Colon (tissue), 2 donors: ENCODE results near the gene IQGAP3.

Source experiments
- FAIRE-seq: peaks from 2 replicates; lab custom pipeline; 2012; peaks lifted over from hg19 to GRCh38; lab: Jason Lieb, UNC
- donor health status: control.
- donor health status: control.

IQGAP3 gene

GRCh38 chr1:156496211-156496761 is 76.1 kb downstream of the IQGAP3 start:
- FAIRE-seq = no peak

- no peak for FAIRE-seq
Observed at GRCh38 chr1:156495401-156496140, 76.8 kb downstream of the IQGAP3 start.

- no peak for FAIRE-seq
Observed at GRCh38 chr1:156494309-156494895, 78.0 kb downstream of the IQGAP3 start.

GRCh38 chr1:156493742-156494141 is 78.6 kb downstream of the IQGAP3 start:
- no peak for FAIRE-seq

GRCh38 chr1:156493154-156493631 is 79.2 kb downstream of the IQGAP3 start:
- no peak for FAIRE-seq

GRCh38 chr1:156492591-156493080 is 79.7 kb downstream of the IQGAP3 start:
- FAIRE-seq = no peak

- no peak for FAIRE-seq
Observed at GRCh38 chr1:156492013-156492590, 80.3 kb downstream of the IQGAP3 start.

GRCh38 chr1:156491151-156491949 is 81.0 kb downstream of the IQGAP3 start:
- FAIRE-seq = no peak

GRCh38 chr1:156490401-156491032 is 81.8 kb downstream of the IQGAP3 start:
- no peak for FAIRE-seq

- FAIRE-seq = no peak
Observed at GRCh38 chr1:156489935-156490293, 82.5 kb downstream of the IQGAP3 start.

- no peak for FAIRE-seq
Observed at GRCh38 chr1:156489166-156489934, 83.0 kb downstream of the IQGAP3 start.

GRCh38 chr1:156488566-156489165 is 83.7 kb downstream of the IQGAP3 start:
- no peak for FAIRE-seq

- no peak for FAIRE-seq
Observed at GRCh38 chr1:156487862-156488261, 84.5 kb downstream of the IQGAP3 start.

GRCh38 chr1:156486421-156487344 is 85.7 kb downstream of the IQGAP3 start:
- no peak for FAIRE-seq

- no peak for FAIRE-seq
Observed at GRCh38 chr1:156485984-156486383, 86.4 kb downstream of the IQGAP3 start.

- FAIRE-seq = no peak
Observed at GRCh38 chr1:156484480-156485058, 87.8 kb downstream of the IQGAP3 start.

GRCh38 chr1:156483397-156483796 is 89.0 kb downstream of the IQGAP3 start:
- FAIRE-seq = no peak

GRCh38 chr1:156482276-156482675 is 90.1 kb downstream of the IQGAP3 start:
- FAIRE-seq = no peak

GRCh38 chr1:156481527-156481926 is 90.8 kb downstream of the IQGAP3 start:
- FAIRE-seq = no peak
